ENCODE data around the gene FRMD3. TPM values are rescaled to one million over a fixed set of nuclear protein-coding genes. Genes with fewer than 3 reads are reported as not detected.

FRMD3 gene
- total and polyA plus RNA-seq, 2 donors (not counting 3 experiments of a cell fraction or from before 2014, with no cell fraction given), result 3.0 to 6.1 TPM

- intact Hi-C loops (cut with micrococcal nuclease) (no loop called here), dilution Hi-C loops (cut with MboI; ENCODE audit: extremely low pct_ligation_motif_present, low sequenced_read_pairs) (no loop called here)
- no peaks in the 10 kb centered on the region for H3K79me2 ChIP-seq (ENCODE audit: control insufficient read depth, insufficient read depth, low read length)
- FAIRE-seq (no peak), DNase-seq (ENCODE audit: low read depth, low spot score) (no peak)
- no peaks in the 10 kb centered on the region for H3K4me1 ChIP-seq (ENCODE audit: control insufficient read depth, extremely low read depth, insufficient read depth, low read length)
- POLR2A ChIA-PET, result no interaction called here
- no peaks in the 10 kb centered on the region for H3K9me1 ChIP-seq (replicated peaks; ENCODE audit: control insufficient read depth, extremely low read depth, insufficient read depth, low read length)
- peaks cover 11 to 17% of the 10 kb centered on the region in 2 experiments for H3K27me3 ChIP-seq (ENCODE audit: control insufficient read depth in 2 of 2, insufficient read depth in 2 of 2, low read length in 2 of 2)
- H3K4me2 ChIP-seq (ENCODE audit: insufficient read depth, low read length), result no peak overlapping the region
- no peaks in the 10 kb centered on the region for H4K20me1 ChIP-seq (replicated peaks; ENCODE audit: control insufficient read depth, extremely low read depth, insufficient read depth, low read length)
- no peaks in the 10 kb centered on the region for H3K36me3 ChIP-seq (ENCODE audit: control insufficient read depth in 2 of 2, extremely low read depth in 1 of 2, insufficient read depth in 2 of 2, low read length in 2 of 2)
- H3K27ac ChIP-seq (ENCODE audit: insufficient read depth, low read depth, low read length), result no peak overlapping the region
- H3K9ac ChIP-seq (replicated peaks; ENCODE audit: extremely low read depth, insufficient read depth, low read length), result no peak overlapping the region
- H2AFZ ChIP-seq (ENCODE audit: low read depth, low read length), result no peak overlapping the region
- H3K9me3 ChIP-seq (replicated peaks; ENCODE audit: control insufficient read depth, insufficient read depth, low read length), result no peaks in the 10 kb centered on the region
- H3K4me3 ChIP-seq (replicated peaks in 1 of 3; ENCODE audit: insufficient read depth in 1 of 3, low read depth in 1 of 3, low read length in 3 of 3), result no peak overlapping the region
- CTCF ChIA-PET, result interaction anchor here (0.9 to 5.2 kb wide), 5 partner anchors 8 to 424 kb away, joined by 3 to 85 read pairs (median 3); no protein-coding TSS in a partner anchor
- TF ChIP-seq MYC (IDR thresholded peaks at IDR 0.05; ENCODE audit: low read depth, low read length) (no peak), POLR2AphosphoS5 (IDR thresholded peaks at IDR 0.05; ENCODE audit: insufficient read depth, low read depth, low read length) (no peak), GATA2 (IDR thresholded peaks at IDR 0.05; ENCODE audit: insufficient read depth, insufficient read length, low read depth, low read length) (no peak), MAX (IDR thresholded peaks at IDR 0.05; ENCODE audit: insufficient read depth, insufficient read length) (no peak), FOS (IDR thresholded peaks at IDR 0.05; ENCODE audit: borderline replicate concordance, insufficient read depth, low read length) (no peak), POLR2A (IDR thresholded peaks at IDR 0.05; ENCODE audit: low read depth, low read length) (no peak), CTCF (IDR thresholded peaks at IDR 0.05; ENCODE audit: extremely low read depth in 1 of 2, insufficient read depth in 1 of 2, low read depth in 1 of 2, low read length in 2 of 2) (no peak), JUN (IDR thresholded peaks at IDR 0.05; ENCODE audit: borderline replicate concordance, insufficient read depth, insufficient read length, low read depth) (no peak)
- BruUV-seq (replicated peaks), result no TSS peak
Measured at GRCh38 chr9:83196946-83197345, 341.3 kb downstream of the FRMD3 start.

Small RNA genes lying within 50 kb of the gene (small RNA-seq; reads per million reads assigned to genes)
- gene AL137847.3 (ENCODE audit: insufficient read depth, insufficient read length, low read depth, low replicate concordance) (not detected), gene RN7SKP242 (ENCODE audit: insufficient read depth, insufficient read length, low read depth, low replicate concordance) (not detected), gene RNU4-29P (ENCODE audit: insufficient read depth, insufficient read length, low read depth, low replicate concordance) (not detected)

Other genes starting within 250 kb of the FRMD3 start
- gene IDNK, start 84.7 kb upstream of the FRMD3 start, total RNA-seq, result 3.4 and 4.5 TPM in 2 replicates
- gene IDNK, start 84.7 kb upstream of the FRMD3 start, polyA plus RNA-seq, result 2.4 and 2.7 TPM in 2 replicates
- 101 and 110 TPM in 2 replicates for gene UBQLN1, start 169.6 kb upstream of the FRMD3 start, total RNA-seq
- gene UBQLN1, start 169.6 kb upstream of the FRMD3 start, polyA plus RNA-seq, result 61.1 and 66.1 TPM in 2 replicates

All from endothelial cell of umbilical vein (primary cell).